Body of pancreas (tissue), 4 donors: ENCODE results near the gene WNK2. TPM values are rescaled to one million over a fixed set of nuclear protein-coding genes. Genes with fewer than 3 reads are reported as not detected.

Source experiments
- ATAC-seq: fragments of 150-250 bp; one replicate; pipeline ENCODE4 v1.9.1; 2016
- DNase-seq, 4 donors: peaks; one replicate each; pipeline ENCODE4 v3.0.0-alpha.2; 2019
- H3K27ac ChIP-seq, 4 donors: fragments of 200-600 bp; sonication (generic); 1 replicate in 3 of 4; 2 replicates in 1 of 4; pipeline versions ENCODE4 v1.5.1 to v1.6.1; 2016 to 2019; ENCODE audit warnings: mild to moderate bottlenecking in 1 of 4, mixed read lengths in 1 of 4, moderate library complexity in 1 of 4
- H3K27me3 ChIP-seq, 2 donors: fragments of 200-600 bp; sonication (generic); one replicate each; pipeline ENCODE4 v1.6.0; 2016; ENCODE audit warnings: mild to moderate bottlenecking in 1 of 2
- H3K36me3 ChIP-seq, 2 donors: fragments of 200-600 bp; sonication (generic); replicated peaks in 1 of 2; 2 replicates each; pipeline ENCODE4 v1.5.1; 2016; ENCODE audit warnings: low read depth in 2 of 2; ENCODE audit not compliant: insufficient read depth in 1 of 2
- H3K4me1 ChIP-seq: fragments of 200-600 bp; sonication (generic); one replicate; pipeline ENCODE4 v1.6.0; 2016
- H3K4me3 ChIP-seq, 2 donors: fragments of 200-600 bp; sonication (generic); 1 replicate in 1 of 2; 2 replicates in 1 of 2; pipeline ENCODE4 v1.5.1; 2016 to 2019
- H3K9me3 ChIP-seq, 3 donors: fragments of 200-600 bp; sonication (generic); 1 replicate in 2 of 3; 2 replicates in 1 of 3; pipeline ENCODE4 v1.5.1; 2016
- CTCF ChIP-seq, 7 experiments: fragments of 450-650 bp in 4 of 7; fragments of 200-600 bp in 3 of 7; sonication (generic) in 3 of 7; IDR thresholded peaks; one replicate each; pipeline ENCODE4 v1.5.1; 2016 to 2019; ENCODE audit warnings: antibody characterized with exemption in 7 of 7
- POLR2A ChIP-seq, 3 donors: fragments of 450-650 bp; IDR thresholded peaks; one replicate each; pipeline ENCODE4 v1.6.1; 2016; ENCODE audit warnings: antibody characterized with exemption in 3 of 3, mild to moderate bottlenecking in 2 of 3
- WGBS, 2 donors: methylation state at CpG; one replicate each; pipeline ENCODE4 v1.1.5; 2017; 5-methylcytosine and 5-hydroxymethylcytosine counted together
- intact Hi-C: fragments of 100-400 bp; cut with DNase I; formaldehyde crosslinking; loops from one replicate; pipeline ENCODE4 v1.15.1; 2023
- total RNA-seq, 2 donors: library from RNA; depleted of rRNA; stranded (reverse); fragments of >200 nt; gene quantifications; one replicate each; pipeline ENCODE4 v1.1.0, GENCODE V29; 2016

WNK2 gene
- total RNA-seq, 2 donors from 2014 or later, result 85.4 to 173 TPM

- Histone ChIP-seq H3K4me3 (no peak overlapping the region), H3K9me3 (no peaks in the 10 kb centered on the region), H3K4me1 (peaks cover 83% of the 10 kb centered on the region), H3K27me3 (no peaks in the 10 kb centered on the region), H3K36me3 (no peaks in the 10 kb centered on the region), H3K27ac (peak overlapping the region; percentile 42 to 90 (median 84))
- TF ChIP-seq CTCF (IDR thresholded peaks at IDR 0.05) (no peak), POLR2A (IDR thresholded peaks at IDR 0.05) (peak in 1 of 3 donors; percentile 12)
- intact Hi-C loops, result loop anchor here (10.0 kb wide), 1 partner anchor 268 kb away; the partner anchor contains the start of genes FAM120A and FAM120AOS
- ATAC-seq (no peak), DNase-seq (peak in 3 of 4 donors; percentile 34 to 38 (median 36))
- WGBS, 2 donors, result 15 to 75% methylated on average over 9 of the region's 9 CpGs
Observed at GRCh38 chr9:93187047-93187446, 3.1 kb downstream of the WNK2 start.

- no peaks in the 10 kb centered on the region for H3K9me3 ChIP-seq
- H3K27me3 ChIP-seq, result no peaks in the 10 kb centered on the region
- H3K27ac ChIP-seq, result peak overlapping the region; percentile 40 to 90 (median 84)
- H3K4me3 ChIP-seq, result no peak overlapping the region
- 33 to 35% methylated on average over 5 of the region's 5 CpGs for WGBS, 2 donors
- intact Hi-C loops, result loop anchor here (10.0 kb wide), 1 partner anchor 267 kb away; the partner anchor contains the start of genes FAM120A and FAM120AOS
- ATAC-seq (no peak), DNase-seq (peak in 1 of 4 donors; percentile 20)
- no peak for TF ChIP-seq POLR2A (IDR thresholded peaks at IDR 0.05)
- no peak for TF ChIP-seq CTCF (IDR thresholded peaks at IDR 0.05)
- peaks cover 83% of the 10 kb centered on the region for H3K4me1 ChIP-seq
- H3K36me3 ChIP-seq, result no peaks in the 10 kb centered on the region
Observed at GRCh38 chr9:93187574-93187973, 3.6 kb downstream of the WNK2 start.

- DNase-seq (peak in 2 of 4 donors; percentile 34 to 60), ATAC-seq (no peak)
- no peaks in the 10 kb centered on the region for H3K9me3 ChIP-seq
- no peaks in the 10 kb centered on the region for H3K36me3 ChIP-seq
- WGBS, 2 donors, result 48 to 56% methylated on average over 12 to 14 of the region's 14 CpGs
- TF ChIP-seq CTCF (IDR thresholded peaks at IDR 0.05) (no peak), POLR2A (IDR thresholded peaks at IDR 0.05) (peak in 1 of 3 donors; percentile 28)
- H3K4me3 ChIP-seq, result no peak overlapping the region
- H3K27me3 ChIP-seq, result no peaks in the 10 kb centered on the region
- H3K4me1 ChIP-seq, result peaks cover 83% of the 10 kb centered on the region
- peak overlapping the region; percentile 74 to 90 (median 84) for H3K27ac ChIP-seq
- intact Hi-C loops, result loop anchor here (10.0 kb wide), 1 partner anchor 266 kb away; the partner anchor contains the start of genes FAM120A and FAM120AOS
Observed at GRCh38 chr9:93188426-93189368, 4.8 kb downstream of the WNK2 start.

- no peaks in the 10 kb centered on the region for H3K27me3 ChIP-seq
- peaks cover 86% of the 10 kb centered on the region for H3K4me1 ChIP-seq
- TF ChIP-seq POLR2A (IDR thresholded peaks at IDR 0.05) (no peak), CTCF (IDR thresholded peaks at IDR 0.05) (no peak)
- intact Hi-C loops, result loop anchor here (10.0 kb wide), 1 partner anchor 265 kb away; the partner anchor contains the start of genes FAM120A and FAM120AOS
- H3K9me3 ChIP-seq, result no peaks in the 10 kb centered on the region
- no peaks in the 10 kb centered on the region for H3K36me3 ChIP-seq
- H3K4me3 ChIP-seq, result no peak overlapping the region
- peak overlapping the region; percentile 32 to 90 (median 84) for H3K27ac ChIP-seq
- 49 to 53% methylated on average over 9 to 21 of the region's 21 CpGs for WGBS, 2 donors
- DNase-seq (peak in 1 of 4 donors; percentile 23), ATAC-seq (no peak)
Observed at GRCh38 chr9:93189369-93190132, 5.6 kb downstream of the WNK2 start.
